ENCODE measurements around the gene PPP2R2C.

Gene PPP2R2C

DNA sequence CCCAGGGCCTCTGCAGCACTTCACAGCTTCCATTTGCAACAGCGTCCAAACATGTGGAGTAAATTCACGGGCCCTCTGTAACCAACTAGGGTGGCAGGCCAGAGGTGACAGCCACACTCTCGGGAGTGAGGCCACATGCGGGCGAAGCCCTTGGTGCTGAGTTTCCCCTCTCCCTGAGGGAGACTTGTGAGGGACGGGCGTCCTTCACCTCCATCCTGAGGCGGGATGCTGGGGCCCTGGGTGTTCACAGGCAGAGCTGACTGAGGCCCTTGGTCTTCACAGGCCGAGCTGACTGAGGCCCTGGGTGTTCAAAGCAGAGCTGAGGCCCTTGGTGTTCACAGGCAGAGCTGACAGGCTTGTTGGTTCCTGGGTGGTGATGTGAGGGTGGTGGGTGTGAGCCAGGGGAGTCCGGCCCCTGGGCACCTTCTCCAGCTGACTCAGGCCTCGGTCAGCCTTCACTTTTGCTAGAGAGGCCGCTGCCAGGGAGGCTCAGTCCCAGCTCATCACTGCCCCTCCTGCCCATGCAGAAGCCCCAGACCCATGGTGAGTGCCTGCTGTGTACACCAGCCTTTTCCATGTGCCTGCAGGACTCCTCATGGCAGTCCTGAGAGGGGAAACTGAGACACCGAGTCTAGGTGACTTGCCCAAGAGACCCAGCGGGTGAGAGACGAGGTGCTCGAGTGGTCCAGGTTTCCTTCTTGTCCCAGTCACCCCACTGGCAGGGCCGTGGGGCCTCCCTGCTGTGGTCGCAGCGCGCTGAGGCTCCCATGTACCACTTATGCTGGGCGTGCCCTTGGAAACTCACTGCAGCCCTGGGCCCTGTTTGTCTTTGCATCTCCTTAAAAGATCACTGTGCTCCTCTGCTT, 194.2 kb downstream of the PPP2R2C start:
- no peak for DNase-seq
- intact Hi-C loops (cut with DNase I), result loop anchor here (10.0 kb wide), 1 partner anchor 197 kb away; the partner anchor contains the start of gene PPP2R2C

DNA sequence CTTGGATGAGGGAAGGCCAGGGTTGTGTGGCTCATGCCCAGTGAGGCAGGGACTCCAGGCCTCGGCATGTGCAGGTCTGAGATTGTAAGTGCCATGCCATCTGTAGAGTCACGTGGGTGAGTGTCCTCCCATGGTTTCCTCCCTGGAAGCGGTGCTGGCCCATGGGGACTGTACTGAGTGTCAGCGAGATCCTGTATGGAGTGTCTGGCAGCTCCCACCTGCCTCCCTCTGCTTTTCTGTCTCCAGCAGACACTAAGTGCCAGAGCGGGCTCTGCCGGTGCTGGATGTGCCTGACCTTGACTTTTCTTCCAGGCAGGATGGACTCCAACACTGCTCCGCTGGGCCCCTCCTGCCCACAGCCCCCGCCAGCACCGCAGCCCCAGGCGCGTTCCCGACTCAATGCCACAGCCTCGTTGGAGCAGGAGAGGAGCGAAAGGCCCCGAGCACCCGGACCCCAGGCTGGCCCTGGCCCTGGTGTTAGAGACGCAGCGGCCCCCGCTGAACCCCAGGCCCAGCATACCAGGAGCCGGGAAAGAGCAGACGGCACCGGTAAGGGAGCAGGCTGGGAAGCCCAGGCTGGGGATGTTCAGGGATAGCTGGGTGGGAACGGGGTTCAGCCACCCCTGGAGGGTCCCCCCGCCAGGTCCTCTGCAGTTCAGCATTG, 195.1 kb downstream of the PPP2R2C start:
- intact Hi-C loops (cut with DNase I), result loop anchor here (10.0 kb wide), 1 partner anchor 198 kb away; the partner anchor contains the start of gene PPP2R2C
- no peak for DNase-seq

DNA sequence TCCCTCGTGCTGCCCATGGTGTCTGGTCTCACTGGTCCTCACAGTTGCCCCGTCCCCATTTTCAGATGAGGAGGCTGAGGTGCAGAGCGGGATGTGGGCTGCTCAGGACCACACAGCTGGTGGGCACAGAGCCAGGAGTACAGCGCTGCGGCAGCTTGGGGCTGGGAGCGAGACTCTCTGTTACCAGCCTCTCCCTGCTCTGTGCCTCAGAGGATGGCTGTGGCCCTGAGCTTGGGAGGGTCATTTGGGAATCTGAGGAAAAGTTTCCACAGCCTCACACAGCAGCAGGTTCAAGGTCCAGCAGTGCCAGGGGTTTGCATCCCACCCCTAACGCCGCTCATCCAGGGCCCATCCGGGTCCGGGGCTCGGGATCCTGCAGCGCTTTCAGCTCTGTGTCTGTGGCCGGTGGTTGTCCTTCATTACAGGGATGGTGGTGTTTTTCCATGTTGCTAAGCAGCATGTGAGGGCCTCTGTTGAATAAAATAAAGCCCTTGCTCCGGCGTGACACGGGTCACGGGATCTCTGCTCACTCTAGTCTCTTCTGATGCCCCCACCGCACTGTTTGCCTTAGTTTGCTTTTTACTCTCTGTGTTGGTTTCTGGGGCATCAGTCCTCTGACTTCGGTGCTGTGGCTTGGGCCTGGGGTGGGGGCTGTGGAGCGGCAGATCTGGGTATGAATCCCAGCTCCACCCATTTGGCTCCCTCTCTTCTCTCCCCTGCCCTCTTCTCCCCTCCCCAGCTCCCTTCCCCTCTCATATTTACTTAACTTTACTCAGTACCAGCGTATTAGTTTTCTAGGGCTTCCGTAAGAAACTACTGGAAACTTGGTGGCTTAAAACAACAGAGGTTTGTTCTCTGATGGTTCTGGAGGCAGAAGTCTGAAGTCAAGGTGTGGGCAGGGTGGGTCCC, 196.3 kb downstream of the PPP2R2C start:
- peak in 13 of 42 donors; percentile 22 to 67 (median 45) for DNase-seq
- intact Hi-C loops (cut with DNase I), result loop anchor here (10.0 kb wide), 1 partner anchor 199 kb away; the partner anchor contains the start of gene PPP2R2C

DNA sequence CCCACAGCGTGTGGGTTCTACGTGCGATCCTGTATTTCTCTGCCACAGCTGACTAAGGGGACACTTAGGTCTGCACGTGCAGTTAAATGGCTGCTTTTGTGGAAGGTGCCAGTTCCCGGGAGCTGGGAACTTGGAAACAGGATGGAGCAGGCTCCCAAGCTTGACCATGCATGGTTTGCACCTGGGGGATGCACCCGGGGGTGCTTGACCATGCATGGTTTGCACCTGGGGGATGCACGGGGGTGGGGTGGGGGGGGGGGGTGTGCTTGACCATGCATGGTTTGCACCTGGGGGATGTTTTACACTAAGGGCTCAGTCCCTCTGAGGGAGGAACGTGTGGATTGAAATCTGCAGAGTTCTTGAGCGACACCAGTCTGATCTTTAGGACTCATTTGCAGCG, 197.1 kb downstream of the PPP2R2C start:
- intact Hi-C loops (cut with DNase I), result loop anchor here (10.0 kb wide), 1 partner anchor 199 kb away; the partner anchor contains the start of gene PPP2R2C
- no peak for DNase-seq

DNA sequence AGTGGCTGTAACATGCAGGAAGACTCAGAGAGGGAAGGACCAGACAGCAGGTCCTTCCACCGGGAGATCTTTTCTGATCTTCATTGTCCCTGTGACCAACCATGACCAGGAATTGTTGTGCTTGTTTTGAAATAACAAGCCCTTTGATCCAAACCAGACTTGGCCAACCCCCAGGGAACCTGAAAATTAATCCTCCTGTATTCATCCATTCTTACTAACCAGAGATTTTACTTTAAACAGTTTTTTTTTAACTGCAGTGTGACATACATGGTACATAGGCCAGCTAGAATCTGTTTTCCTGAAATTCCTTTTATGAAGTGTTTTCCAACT, 198.8 kb downstream of the PPP2R2C start:
- intact Hi-C loops (cut with DNase I), result loop anchor here (10.0 kb wide), 1 partner anchor 201 kb away; the partner anchor contains the start of gene PPP2R2C
- no peak for DNase-seq

DNA sequence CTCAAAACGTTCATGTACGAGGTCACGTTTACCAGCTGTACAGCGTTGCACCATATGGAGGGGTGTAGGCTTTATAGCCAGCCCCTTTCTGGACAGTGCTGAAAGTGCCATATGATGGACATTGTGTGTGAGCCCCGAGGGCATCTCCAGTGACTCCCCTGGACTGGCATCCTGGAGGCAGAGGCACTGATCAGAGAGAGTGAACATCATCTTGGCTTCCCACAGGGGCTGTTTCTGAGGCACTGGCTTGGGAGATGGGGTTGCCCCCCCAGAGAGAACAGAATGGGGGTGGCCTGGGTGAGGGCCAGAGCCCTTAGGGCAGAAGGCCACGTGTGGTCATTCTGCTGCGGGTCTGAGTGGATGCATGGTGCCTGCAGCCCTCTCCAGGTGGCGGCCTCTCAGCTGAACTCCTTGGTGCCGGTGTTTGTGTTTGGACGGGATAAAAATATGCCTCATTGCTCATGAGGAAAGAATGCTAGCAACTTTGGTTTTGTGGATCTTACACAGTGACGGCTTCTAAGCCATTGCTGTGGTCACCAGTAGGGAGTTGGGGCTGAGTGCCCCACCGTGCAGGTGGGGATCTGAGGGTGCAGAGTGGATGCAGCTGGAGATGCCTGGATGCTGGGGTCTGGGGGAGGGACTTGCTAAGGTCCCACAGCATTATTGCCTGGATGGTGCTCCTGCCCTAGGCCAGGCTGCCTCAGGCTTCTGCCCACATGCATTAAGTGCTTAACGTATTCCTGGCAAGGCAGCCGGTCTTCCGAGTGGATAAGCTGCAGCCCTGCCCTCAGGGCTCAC, 199.4 kb downstream of the PPP2R2C start:
- intact Hi-C loops (cut with DNase I), result loop anchor here (10.0 kb wide), 1 partner anchor 202 kb away; the partner anchor contains the start of gene PPP2R2C
- no peak for DNase-seq

DNA sequence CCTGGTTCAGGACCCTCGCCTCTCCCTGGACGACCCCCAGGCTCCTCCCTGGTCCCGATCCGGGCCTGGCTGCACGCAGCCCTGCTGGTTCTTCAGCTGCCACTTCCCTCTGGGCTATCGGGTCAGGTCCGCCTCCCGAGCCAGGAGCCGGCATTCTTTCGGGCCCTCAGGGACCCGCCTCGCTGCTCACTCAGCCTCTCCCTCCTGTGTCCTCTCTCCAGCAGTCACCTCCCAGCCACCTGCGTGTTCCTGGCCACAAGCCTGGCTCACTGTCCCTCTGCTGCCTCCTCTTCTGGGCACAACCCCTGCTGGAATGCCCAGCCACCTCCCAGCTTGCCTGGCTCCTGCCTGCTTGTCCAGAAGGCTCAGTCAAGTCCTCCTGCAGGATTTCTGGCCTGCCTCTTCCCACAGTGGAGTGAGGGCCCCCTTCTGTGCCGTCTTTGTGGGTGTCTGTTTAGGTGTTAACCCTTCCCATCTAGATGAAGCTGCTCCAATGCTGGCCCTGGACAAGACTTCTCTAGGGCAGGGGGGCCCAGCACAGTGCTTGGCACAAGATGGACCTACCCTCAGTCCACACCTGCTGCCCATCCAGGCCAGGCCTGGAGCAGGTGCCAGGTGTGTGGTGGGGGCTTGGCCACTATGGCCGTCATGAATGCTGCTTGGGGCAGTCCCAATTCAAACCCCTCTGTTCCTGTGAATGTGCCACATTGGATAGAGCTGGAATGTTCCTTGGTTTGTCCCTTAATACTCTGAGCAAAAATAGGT, 200.5 kb downstream of the PPP2R2C start:
- DNase-seq, result peak in 1 of 42 donors; percentile 21

DNA sequence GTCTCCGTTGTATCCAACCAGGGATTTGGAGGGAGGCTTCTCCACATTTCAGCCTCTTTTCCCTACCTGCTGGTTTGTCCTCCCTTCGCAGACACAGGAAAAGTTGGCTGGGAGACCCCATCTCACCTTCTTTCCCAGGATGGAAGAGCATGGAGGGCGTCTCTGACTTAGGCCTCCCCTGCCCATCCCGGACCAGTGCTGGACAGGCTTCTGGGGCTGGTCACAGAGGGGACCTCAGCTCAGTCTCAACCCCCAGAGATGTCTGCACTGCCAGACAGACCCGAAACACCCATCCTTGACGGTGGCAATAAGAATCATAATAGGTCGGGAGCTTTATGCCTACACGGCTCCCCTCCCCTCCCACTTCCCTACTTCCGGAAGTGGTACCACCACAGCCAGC, 201.2 kb downstream of the PPP2R2C start:
- DNase-seq, result no peak
- intact Hi-C loops (cut with DNase I), result loop anchor here (10.0 kb wide), 1 partner anchor 204 kb away; the partner anchor contains the start of gene PPP2R2C

More for the DNA sequence above, 200.5 kb downstream of the PPP2R2C start:
- intact Hi-C loops (cut with DNase I), result loop anchor here (10.0 kb wide), 1 partner anchor 203 kb away; the partner anchor contains the start of gene PPP2R2C

DNA sequence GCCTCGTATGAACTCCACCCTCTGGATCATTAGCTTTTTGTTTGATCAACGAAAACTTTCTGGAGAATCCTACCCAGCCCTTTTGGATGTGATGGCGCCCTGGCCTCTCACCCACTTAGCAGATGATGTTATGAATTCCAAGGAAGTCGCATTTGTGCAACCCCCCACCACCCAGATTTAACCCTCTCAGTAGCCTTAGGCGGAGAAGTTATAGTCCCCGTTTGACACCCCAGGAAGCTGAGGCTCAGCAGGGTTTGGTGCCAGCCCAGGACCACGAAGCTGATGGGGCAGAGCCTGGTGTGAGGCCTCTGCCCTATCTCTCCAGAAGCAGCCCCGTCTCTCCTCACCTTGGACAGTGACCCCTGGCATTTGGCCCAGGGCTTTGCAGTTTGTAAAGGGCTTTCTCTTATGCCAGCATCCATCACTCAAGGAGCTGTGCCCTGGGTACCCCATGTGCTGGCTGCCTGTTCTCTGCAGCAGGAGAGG, 201.7 kb downstream of the PPP2R2C start:
- intact Hi-C loops (cut with DNase I), result loop anchor here (10.0 kb wide), 1 partner anchor 204 kb away; the partner anchor contains the start of gene PPP2R2C
- DNase-seq, result peak in 3 of 42 donors; percentile 7 to 30 (median 28)

All from head of caudate nucleus (tissue), 42 donors.